NCI-H345 treated with DMSO at 0.1 percent for 48 hours (cell line): Measurements from ENCODE around the gene ULBP1.
"Not testable (repeated sequence)": the region's sequence is repeated elsewhere in the genome, so short reads cannot be mapped to it uniquely, and the experiment has no call there.

Source experiments
- DNase-seq: peaks from one replicate; lab custom pipeline; 2025; ENCODE audit not compliant: unreplicated experiment; lab: John Stamatoyannopoulos, UW

The ULBP1 gene

GRCh38 chr6:150003599-150003998, 39.9 kb downstream of the ULBP1 start:
- DNase-seq = not testable (repeated sequence)

- no peak for DNase-seq
Observed at GRCh38 chr6:150004101-150004782, 40.5 kb downstream of the ULBP1 start.

- DNase-seq = peak; percentile 85
Observed at GRCh38 chr6:150004783-150005717, 41.3 kb downstream of the ULBP1 start.

GRCh38 chr6:150005761-150006651, 42.3 kb downstream of the ULBP1 start:
- no peak for DNase-seq

GRCh38 chr6:150006961-150007464, 43.3 kb downstream of the ULBP1 start:
- DNase-seq = no peak

- no peak for DNase-seq
Observed at GRCh38 chr6:150008588-150008987, 44.8 kb downstream of the ULBP1 start.

- DNase-seq = not testable (repeated sequence)
Observed at GRCh38 chr6:150012846-150013784, 49.4 kb downstream of the ULBP1 start.

GRCh38 chr6:150013785-150014622, 50.3 kb downstream of the ULBP1 start:
- DNase-seq = not testable (repeated sequence)

- not testable (repeated sequence) for DNase-seq
Observed at GRCh38 chr6:150014623-150015280, 51.0 kb downstream of the ULBP1 start.

GRCh38 chr6:150015281-150016001, 51.7 kb downstream of the ULBP1 start:
- not testable (repeated sequence) for DNase-seq

GRCh38 chr6:150016324-150017185, 52.8 kb downstream of the ULBP1 start:
- DNase-seq = peak; percentile 70

GRCh38 chr6:150017186-150017521, 53.4 kb downstream of the ULBP1 start:
- not testable (repeated sequence) for DNase-seq

- DNase-seq = no peak
Observed at GRCh38 chr6:150018846-150019580, 55.3 kb downstream of the ULBP1 start.

- not testable (repeated sequence) for DNase-seq
Observed at GRCh38 chr6:150021870-150022269, 58.1 kb downstream of the ULBP1 start.
